Measurements from ENCODE around the gene SNAP25. TPM values are rescaled to one million over a fixed set of nuclear protein-coding genes. Genes with fewer than 3 reads are reported as not detected.

The SNAP25 gene
- total RNA-seq, 1 donor from 2014 or later, result 0.60 TPM

GRCh38 chr20:10216146-10216791, 2.4 kb upstream of the SNAP25 start:
- TF ChIP-seq, protein P1, sequence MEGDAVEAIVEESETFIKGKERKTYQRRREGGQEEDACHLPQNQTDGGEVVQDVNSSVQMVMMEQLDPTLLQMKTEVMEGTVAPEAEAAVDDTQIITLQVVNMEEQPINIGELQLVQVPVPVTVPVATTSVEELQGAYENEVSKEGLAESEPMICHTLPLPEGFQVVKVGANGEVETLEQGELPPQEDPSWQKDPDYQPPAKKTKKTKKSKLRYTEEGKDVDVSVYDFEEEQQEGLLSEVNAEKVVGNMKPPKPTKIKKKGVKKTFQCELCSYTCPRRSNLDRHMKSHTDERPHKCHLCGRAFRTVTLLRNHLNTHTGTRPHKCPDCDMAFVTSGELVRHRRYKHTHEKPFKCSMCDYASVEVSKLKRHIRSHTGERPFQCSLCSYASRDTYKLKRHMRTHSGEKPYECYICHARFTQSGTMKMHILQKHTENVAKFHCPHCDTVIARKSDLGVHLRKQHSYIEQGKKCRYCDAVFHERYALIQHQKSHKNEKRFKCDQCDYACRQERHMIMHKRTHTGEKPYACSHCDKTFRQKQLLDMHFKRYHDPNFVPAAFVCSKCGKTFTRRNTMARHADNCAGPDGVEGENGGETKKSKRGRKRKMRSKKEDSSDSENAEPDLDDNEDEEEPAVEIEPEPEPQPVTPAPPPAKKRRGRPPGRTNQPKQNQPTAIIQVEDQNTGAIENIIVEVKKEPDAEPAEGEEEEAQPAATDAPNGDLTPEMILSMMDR (IDR thresholded peaks at IDR 0.05), result no peak
- Mint-ChIP-seq H3K27me3 (ENCODE audit: low read depth) (peaks cover 32% of the 10 kb centered on the region), H3K9me3 (ENCODE audit: low read depth) (no peaks in the 10 kb centered on the region), H3K27ac (ENCODE audit: unreplicated experiment) (no peak overlapping the region), H3K4me1 (ENCODE audit: low read depth) (peaks cover 15% of the 10 kb centered on the region), H3K36me3 (ENCODE audit: low read depth) (no peaks in the 10 kb centered on the region), H3K4me3 (ENCODE audit: unreplicated experiment) (no peak overlapping the region)
- DNase-seq (ENCODE audit: low spot score), result no peak

DNA sequence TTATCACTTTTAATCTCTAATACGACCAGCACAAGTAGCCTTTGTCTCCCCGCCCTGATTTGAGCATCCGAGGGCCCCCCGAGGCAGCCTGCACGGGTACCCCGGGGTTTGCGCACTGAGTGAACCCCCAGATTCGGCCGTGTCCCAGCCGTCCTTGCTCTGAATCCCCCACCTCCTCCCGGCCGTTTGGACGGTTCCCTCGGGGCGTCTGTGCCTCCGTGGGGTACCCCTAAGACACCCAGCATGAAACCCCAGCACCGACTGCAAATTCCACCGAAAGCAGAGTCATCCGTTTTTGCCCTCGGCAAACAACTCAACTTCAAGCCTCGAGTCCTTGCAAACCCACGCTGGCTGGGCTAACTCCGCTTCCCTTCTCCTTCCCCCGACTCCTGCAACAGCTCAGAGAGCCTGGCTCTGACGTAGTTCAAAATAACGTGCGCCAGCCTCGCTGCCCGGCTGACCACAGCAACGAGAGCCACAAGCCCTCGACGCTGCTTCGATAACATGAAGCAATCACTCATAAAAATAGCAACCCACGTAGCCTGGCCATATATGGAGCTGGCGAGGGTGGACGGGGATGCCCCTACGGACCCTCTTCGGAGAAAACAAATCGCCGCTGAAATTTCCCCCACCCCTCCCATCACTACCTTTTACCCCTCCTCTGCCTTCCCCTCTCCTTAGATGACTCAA, 764 bp upstream of the SNAP25 start:
- peak overlapping the region; percentile 89 for H3K27ac Mint-ChIP-seq (ENCODE audit: unreplicated experiment)
- peak overlapping the region; percentile 75 for H3K4me3 Mint-ChIP-seq (ENCODE audit: unreplicated experiment)
- H3K9me3 Mint-ChIP-seq (ENCODE audit: low read depth), result no peaks in the 10 kb centered on the region
- peaks cover 40% of the 10 kb centered on the region for H3K27me3 Mint-ChIP-seq (ENCODE audit: low read depth)
- TF ChIP-seq, protein P1 (IDR thresholded peaks at IDR 0.05), result no peak
- no peak for DNase-seq (ENCODE audit: low spot score)
- H3K4me1 Mint-ChIP-seq (ENCODE audit: low read depth), result peaks cover 15% of the 10 kb centered on the region
- H3K36me3 Mint-ChIP-seq (ENCODE audit: low read depth), result peaks cover 1% of the 10 kb centered on the region

DNA sequence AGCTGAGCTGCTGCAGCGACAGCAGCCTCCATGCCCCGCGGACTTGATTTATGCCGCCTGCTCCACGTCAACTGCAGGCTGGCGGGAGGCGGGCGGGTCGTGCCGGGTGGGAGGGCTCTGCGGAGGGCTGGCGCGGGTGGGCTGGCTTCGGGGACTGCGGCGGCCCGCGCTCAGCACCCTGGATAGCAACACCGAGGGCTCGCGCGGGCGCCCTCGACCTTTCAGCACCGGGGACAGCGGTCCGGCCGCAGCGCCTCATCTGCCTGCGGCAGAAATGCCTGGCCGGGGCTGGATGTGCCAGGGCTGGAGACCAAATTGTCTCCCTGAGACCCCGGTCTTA, 792 bp downstream of the SNAP25 start:
- peaks cover 31% of the 10 kb centered on the region for H3K27me3 Mint-ChIP-seq (ENCODE audit: low read depth)
- peak overlapping the region; percentile 79 for H3K27ac Mint-ChIP-seq (ENCODE audit: unreplicated experiment)
- H3K4me3 Mint-ChIP-seq (ENCODE audit: unreplicated experiment), result peak overlapping the region; percentile 81
- DNase-seq (ENCODE audit: low spot score), result peak; percentile 95
- no peaks in the 10 kb centered on the region for H3K9me3 Mint-ChIP-seq (ENCODE audit: low read depth)
- TF ChIP-seq, protein P1 (IDR thresholded peaks at IDR 0.05), result peak; percentile 13
- peaks cover 1% of the 10 kb centered on the region for H3K36me3 Mint-ChIP-seq (ENCODE audit: low read depth)
- H3K4me1 Mint-ChIP-seq (ENCODE audit: low read depth), result peaks cover 15% of the 10 kb centered on the region

GRCh38 chr20:10219993-10220750, 1.5 kb downstream of the SNAP25 start:
- Mint-ChIP-seq H3K36me3 (ENCODE audit: low read depth) (peaks cover 1% of the 10 kb centered on the region), H3K27me3 (ENCODE audit: low read depth) (peaks cover 27% of the 10 kb centered on the region), H3K9me3 (ENCODE audit: low read depth) (no peaks in the 10 kb centered on the region), H3K4me3 (ENCODE audit: unreplicated experiment) (no peak overlapping the region), H3K4me1 (ENCODE audit: low read depth) (peaks cover 15% of the 10 kb centered on the region), H3K27ac (ENCODE audit: unreplicated experiment) (no peak overlapping the region)
- DNase-seq (ENCODE audit: low spot score), result no peak
- TF ChIP-seq, protein P1 (IDR thresholded peaks at IDR 0.05), result no peak

DNA sequence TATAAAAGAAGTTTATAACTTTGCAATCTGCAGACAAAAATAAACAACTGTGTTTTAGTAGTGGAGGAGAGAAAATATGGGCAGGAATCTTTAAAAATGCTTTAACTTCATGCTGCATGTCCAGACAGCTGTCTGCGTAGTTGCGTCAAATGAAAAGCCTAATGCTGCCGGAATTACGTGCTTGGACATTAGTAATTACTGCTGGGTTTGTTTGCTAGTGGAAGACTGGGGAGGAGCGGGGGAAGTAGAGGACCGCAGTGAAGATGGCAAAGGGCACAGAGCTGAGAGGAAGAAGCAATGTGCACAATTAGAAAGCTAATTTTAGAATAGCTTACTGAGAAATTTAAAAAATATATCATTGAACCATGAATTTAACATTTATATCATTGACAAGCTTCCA, 2.4 kb downstream of the SNAP25 start:
- no peak overlapping the region for H3K27ac Mint-ChIP-seq (ENCODE audit: unreplicated experiment)
- peaks cover 1% of the 10 kb centered on the region for H3K36me3 Mint-ChIP-seq (ENCODE audit: low read depth)
- peaks cover 15% of the 10 kb centered on the region for H3K4me1 Mint-ChIP-seq (ENCODE audit: low read depth)
- H3K9me3 Mint-ChIP-seq (ENCODE audit: low read depth), result no peaks in the 10 kb centered on the region
- TF ChIP-seq, protein P1 (IDR thresholded peaks at IDR 0.05), result no peak
- peaks cover 23% of the 10 kb centered on the region for H3K27me3 Mint-ChIP-seq (ENCODE audit: low read depth)
- no peak overlapping the region for H3K4me3 Mint-ChIP-seq (ENCODE audit: unreplicated experiment)
- DNase-seq (ENCODE audit: low spot score), result no peak
